COLO829 (cell line): ENCODE measurements around the gene GPNMB.
"Not testable (repeated sequence)": the region's sequence is repeated elsewhere in the genome, so short reads cannot be mapped to it uniquely, and the experiment has no call there.

Source experiments
- DNase-seq: peaks from one replicate; pipeline ENCODE4 v3.0.0; 2012; ENCODE audit warnings: low spot score

The GPNMB gene

GRCh38 chr7:23246555-23246954 lies at the start of gene GPNMB:
TSS of gene GPNMB (plus strand) at chr7:23246775. CDS start at chr7:23246858, 83 bp downstream.
- DNase-seq = peak; percentile 100

- DNase-seq = not testable (repeated sequence)
These were observed 48.8 kb upstream of the GPNMB start for GRCh38 chr7:23197745-23198144.

- no peak for DNase-seq
These were observed 46.2 kb upstream of the GPNMB start for GRCh38 chr7:23200331-23200730.

GRCh38 chr7:23204241-23204640 lies 42.3 kb upstream of the GPNMB start:
- no peak for DNase-seq

- DNase-seq = no peak
These were observed 41.0 kb upstream of the GPNMB start for GRCh38 chr7:23205577-23205908.

- DNase-seq = no peak
These were observed 40.4 kb upstream of the GPNMB start for GRCh38 chr7:23205909-23206767.

GRCh38 chr7:23207021-23207420 lies 39.6 kb upstream of the GPNMB start:
- DNase-seq = no peak

GRCh38 chr7:23207884-23208283 lies 38.7 kb upstream of the GPNMB start:
- peak; percentile 26 for DNase-seq

- no peak for DNase-seq
These were observed 38.3 kb upstream of the GPNMB start for GRCh38 chr7:23208316-23208715.

GRCh38 chr7:23210506-23210905 lies 36.1 kb upstream of the GPNMB start:
- DNase-seq = no peak

GRCh38 chr7:23211589-23211988 lies 35.0 kb upstream of the GPNMB start:
- DNase-seq = no peak

GRCh38 chr7:23212395-23212794 lies 34.2 kb upstream of the GPNMB start:
- no peak for DNase-seq

GRCh38 chr7:23212841-23213240 lies 33.7 kb upstream of the GPNMB start:
- no peak for DNase-seq

- DNase-seq = no peak
These were observed 32.8 kb upstream of the GPNMB start for GRCh38 chr7:23213755-23214154.

- DNase-seq = no peak
These were observed 32.2 kb upstream of the GPNMB start for GRCh38 chr7:23214423-23214822.

- no peak for DNase-seq
These were observed 31.6 kb upstream of the GPNMB start for GRCh38 chr7:23214938-23215337.

- DNase-seq = no peak
These were observed 30.6 kb upstream of the GPNMB start for GRCh38 chr7:23216021-23216420.

- no peak for DNase-seq
These were observed 28.4 kb upstream of the GPNMB start for GRCh38 chr7:23218196-23218595.

GRCh38 chr7:23220690-23221305 lies 25.8 kb upstream of the GPNMB start:
- DNase-seq = no peak

- no peak for DNase-seq
These were observed 24.0 kb upstream of the GPNMB start for GRCh38 chr7:23222439-23223030.

GRCh38 chr7:23224364-23224763 lies 22.2 kb upstream of the GPNMB start:
- DNase-seq = not testable (repeated sequence)

GRCh38 chr7:23226844-23227450 lies 19.6 kb upstream of the GPNMB start:
- DNase-seq = no peak

- no peak for DNase-seq
These were observed 18.2 kb upstream of the GPNMB start for GRCh38 chr7:23228412-23228811.
